ENCODE results near the gene CCNB2.
"Not testable (repeated sequence)": the region's sequence is repeated elsewhere in the genome, so short reads cannot be mapped to it uniquely, and the experiment has no call there.

Gene CCNB2

DNA sequence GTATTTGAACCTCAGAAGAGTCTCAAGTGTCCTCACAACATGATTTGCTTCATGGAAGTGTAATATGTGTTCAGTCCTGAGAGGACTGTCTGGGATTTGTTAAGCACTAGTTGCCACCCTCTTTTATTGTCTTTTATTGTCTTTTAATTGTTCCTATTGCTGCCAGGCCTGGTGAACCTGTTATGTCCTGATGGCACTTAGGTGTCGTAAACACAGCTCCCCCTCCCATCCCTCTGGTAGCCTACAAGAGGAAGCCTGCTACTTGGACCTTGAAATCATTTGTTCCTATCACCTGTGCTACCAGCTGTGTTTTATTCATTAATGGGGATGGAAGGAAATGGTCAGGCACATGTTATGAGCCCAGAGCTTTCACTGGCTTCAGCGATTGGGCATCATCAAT, 19.3 kb downstream of the CCNB2 start:
- ChIA-PET CTCF (interaction anchor here (0.6 kb wide), 1 partner anchor 363 kb away, joined by 4 read pairs; no protein-coding TSS in a partner anchor), POLR2A (ENCODE audit: low non-redundant PET) (no interaction called here)
- H3K27ac ChIP-seq = no peak overlapping the region
- DNase-seq (ENCODE audit: low spot score) = no peak
- TF ChIP-seq, protein P1, sequence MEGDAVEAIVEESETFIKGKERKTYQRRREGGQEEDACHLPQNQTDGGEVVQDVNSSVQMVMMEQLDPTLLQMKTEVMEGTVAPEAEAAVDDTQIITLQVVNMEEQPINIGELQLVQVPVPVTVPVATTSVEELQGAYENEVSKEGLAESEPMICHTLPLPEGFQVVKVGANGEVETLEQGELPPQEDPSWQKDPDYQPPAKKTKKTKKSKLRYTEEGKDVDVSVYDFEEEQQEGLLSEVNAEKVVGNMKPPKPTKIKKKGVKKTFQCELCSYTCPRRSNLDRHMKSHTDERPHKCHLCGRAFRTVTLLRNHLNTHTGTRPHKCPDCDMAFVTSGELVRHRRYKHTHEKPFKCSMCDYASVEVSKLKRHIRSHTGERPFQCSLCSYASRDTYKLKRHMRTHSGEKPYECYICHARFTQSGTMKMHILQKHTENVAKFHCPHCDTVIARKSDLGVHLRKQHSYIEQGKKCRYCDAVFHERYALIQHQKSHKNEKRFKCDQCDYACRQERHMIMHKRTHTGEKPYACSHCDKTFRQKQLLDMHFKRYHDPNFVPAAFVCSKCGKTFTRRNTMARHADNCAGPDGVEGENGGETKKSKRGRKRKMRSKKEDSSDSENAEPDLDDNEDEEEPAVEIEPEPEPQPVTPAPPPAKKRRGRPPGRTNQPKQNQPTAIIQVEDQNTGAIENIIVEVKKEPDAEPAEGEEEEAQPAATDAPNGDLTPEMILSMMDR (conservative IDR thresholded peaks at IDR 0.05; ENCODE audit: low read depth) = no peak

DNA sequence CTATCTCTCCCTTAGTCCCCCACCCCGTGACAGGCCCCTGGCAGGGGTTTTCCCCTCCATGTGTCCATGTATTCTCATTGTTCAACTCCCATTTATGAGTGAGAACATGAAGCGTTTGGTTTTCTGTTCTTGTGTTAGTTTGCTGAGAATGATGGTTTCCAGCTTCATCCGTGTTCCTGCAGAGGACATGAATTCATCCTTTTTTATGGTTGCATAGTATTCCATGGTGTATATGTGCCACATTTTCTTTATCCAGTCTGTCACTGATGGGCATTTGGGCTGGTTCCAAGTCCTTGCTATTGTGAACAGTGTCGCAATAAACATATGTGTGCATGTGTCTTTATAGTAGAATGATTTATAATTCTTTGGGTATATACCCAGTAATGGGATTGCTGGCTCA, 20.7 kb downstream of the CCNB2 start:
- DNase-seq (ENCODE audit: low spot score); H3K27ac ChIP-seq; CTCF ChIA-PET; POLR2A ChIA-PET (ENCODE audit: low non-redundant PET): not testable (repeated sequence)

DNA sequence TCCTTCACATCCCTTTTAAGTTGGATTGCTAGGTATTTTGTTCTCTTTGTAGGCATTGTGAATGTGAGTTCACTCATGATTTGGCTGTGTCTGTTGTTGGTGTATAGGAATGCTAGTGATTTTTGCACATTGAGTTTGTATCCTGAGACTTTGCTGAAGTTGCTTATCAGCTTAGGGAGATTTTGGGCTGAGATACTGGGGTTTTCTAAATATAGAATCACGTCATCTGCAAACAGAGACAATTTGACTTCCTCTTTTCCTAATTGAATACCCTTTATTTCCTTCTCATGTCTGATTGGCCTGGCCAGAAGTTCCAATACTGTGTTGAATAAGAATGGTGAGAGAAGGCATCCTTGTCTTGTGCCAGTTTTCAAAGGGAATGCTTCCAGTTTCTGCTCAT, 22.3 kb downstream of the CCNB2 start:
- POLR2A ChIA-PET (ENCODE audit: low non-redundant PET); CTCF ChIA-PET; H3K27ac ChIP-seq; DNase-seq (ENCODE audit: low spot score): not testable (repeated sequence)

DNA sequence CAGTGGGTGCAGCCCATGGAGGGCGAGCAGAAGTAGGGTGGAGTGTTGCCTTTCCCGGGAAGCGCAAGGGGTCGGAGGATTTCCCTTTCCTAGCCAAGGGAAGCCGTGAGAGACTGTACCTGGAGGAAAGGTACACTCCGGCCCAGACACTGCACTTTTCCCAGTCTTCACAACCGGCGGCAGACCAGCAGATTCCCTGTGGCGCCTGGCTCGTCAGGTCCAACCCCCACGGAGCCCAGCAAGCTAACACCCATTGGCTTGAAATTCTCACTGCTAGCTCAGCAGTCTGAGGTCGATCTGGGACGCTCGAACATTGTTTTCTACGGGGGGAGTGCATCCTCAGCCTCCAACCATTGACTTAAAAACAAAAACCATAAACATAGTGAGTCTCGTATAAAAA, 26.5 kb downstream of the CCNB2 start:
- POLR2A ChIA-PET (ENCODE audit: low non-redundant PET) = no interaction called here
- H3K27ac ChIP-seq = no peak overlapping the region
- no peak for DNase-seq (ENCODE audit: low spot score)
- TF ChIP-seq, protein P1 (conservative IDR thresholded peaks at IDR 0.05; ENCODE audit: low read depth) = no peak
- CTCF ChIA-PET = interaction anchor here (0.7 kb wide), 1 partner anchor 34 kb away, joined by 4 read pairs; no protein-coding TSS in a partner anchor

GRCh38 chr15:59131969-59132562, 27.1 kb downstream of the CCNB2 start:
- ChIA-PET POLR2A (ENCODE audit: low non-redundant PET) (no interaction called here), CTCF (no interaction called here)
- no peak for DNase-seq (ENCODE audit: low spot score)
- no peak overlapping the region for H3K27ac ChIP-seq
- TF ChIP-seq, protein P1 (conservative IDR thresholded peaks at IDR 0.05; ENCODE audit: low read depth) = no peak

DNA sequence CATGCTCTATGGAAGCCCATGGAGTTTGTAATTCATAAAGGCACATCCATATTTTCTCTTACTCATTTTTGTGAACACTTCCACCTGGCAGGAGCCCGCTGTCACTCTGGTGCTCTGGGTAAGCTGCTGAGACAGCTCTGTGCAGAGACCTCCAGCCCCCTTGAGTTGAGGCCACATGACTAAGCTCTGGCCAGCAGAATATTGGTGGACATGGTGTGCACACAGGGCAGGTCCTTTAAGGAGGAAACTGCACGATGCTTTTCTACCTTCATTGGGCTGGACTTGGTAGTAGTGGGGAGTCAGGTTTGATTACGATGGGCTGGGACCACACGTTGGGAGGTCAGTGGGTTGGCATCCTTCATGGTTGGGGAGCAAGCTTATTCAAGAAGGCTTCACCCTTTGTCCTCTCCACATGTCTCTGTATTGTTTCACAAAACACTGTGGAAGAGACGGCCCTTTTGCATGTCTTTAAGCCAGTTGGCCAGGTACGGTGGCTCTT, 29.0 kb downstream of the CCNB2 start:
- POLR2A ChIA-PET (ENCODE audit: low non-redundant PET) = no interaction called here
- DNase-seq (ENCODE audit: low spot score) = no peak
- no peak overlapping the region for H3K27ac ChIP-seq
- CTCF ChIA-PET = no interaction called here
- TF ChIP-seq, protein P1 (conservative IDR thresholded peaks at IDR 0.05; ENCODE audit: low read depth) = no peak

GRCh38 chr15:59137566-59137965, 32.6 kb downstream of the CCNB2 start:
- TF ChIP-seq, protein P1 (conservative IDR thresholded peaks at IDR 0.05; ENCODE audit: low read depth) = no peak
- DNase-seq (ENCODE audit: low spot score) = no peak
- ChIA-PET CTCF (interaction anchor here (1.3 kb wide), 1 partner anchor 364 kb away, joined by 5 read pairs; no protein-coding TSS in a partner anchor), POLR2A (ENCODE audit: low non-redundant PET) (no interaction called here)
- H3K27ac ChIP-seq = no peak overlapping the region

All from RWPE1 (cell line).